ENCODE measurements around the gene PTPN6.

The PTPN6 gene

GRCh38 chr12:6954316-6955107 is 3.4 kb downstream of the PTPN6 start:
- H3K4me3 ChIP-seq (ENCODE audit: low read depth, low read length), result no peak overlapping the region

- no peak overlapping the region for H3K4me3 ChIP-seq (ENCODE audit: low read depth, low read length)
Measured at GRCh38 chr12:6955108-6956020, 4.2 kb downstream of the PTPN6 start.

GRCh38 chr12:6956021-6956727 is 5.0 kb downstream of the PTPN6 start:
- H3K4me3 ChIP-seq (ENCODE audit: low read depth, low read length), result no peak overlapping the region

- H3K4me3 ChIP-seq (ENCODE audit: low read depth, low read length), result no peak overlapping the region
Measured at GRCh38 chr12:6957151-6957701, 6.1 kb downstream of the PTPN6 start.

- no peak overlapping the region for H3K4me3 ChIP-seq (ENCODE audit: low read depth, low read length)
Measured at GRCh38 chr12:6957741-6958608, 6.8 kb downstream of the PTPN6 start.

GRCh38 chr12:6958609-6959057 is 7.5 kb downstream of the PTPN6 start:
- H3K4me3 ChIP-seq (ENCODE audit: low read depth, low read length), result no peak overlapping the region

- H3K4me3 ChIP-seq (ENCODE audit: low read depth, low read length), result no peak overlapping the region
Measured at GRCh38 chr12:6959058-6959804, 8.1 kb downstream of the PTPN6 start.

GRCh38 chr12:6959805-6960592 is 8.8 kb downstream of the PTPN6 start:
- no peak overlapping the region for H3K4me3 ChIP-seq (ENCODE audit: low read depth, low read length)

- H3K4me3 ChIP-seq (ENCODE audit: low read depth, low read length), result no peak overlapping the region
Measured at GRCh38 chr12:6960593-6961277, 9.6 kb downstream of the PTPN6 start.

GRCh38 chr12:6961278-6961694 is 10.1 kb downstream of the PTPN6 start:
- H3K4me3 ChIP-seq (ENCODE audit: low read depth, low read length), result peak overlapping the region; percentile 89

- peak overlapping the region; percentile 89 for H3K4me3 ChIP-seq (ENCODE audit: low read depth, low read length)
Measured at GRCh38 chr12:6961695-6962284, 10.6 kb downstream of the PTPN6 start.

GRCh38 chr12:6962285-6963015 is 11.3 kb downstream of the PTPN6 start:
- peak overlapping the region; percentile 89 for H3K4me3 ChIP-seq (ENCODE audit: low read depth, low read length)

- H3K4me3 ChIP-seq (ENCODE audit: low read depth, low read length), result peak overlapping the region; percentile 89
Measured at GRCh38 chr12:6963016-6963731, 12.0 kb downstream of the PTPN6 start.

GRCh38 chr12:6963791-6964413 is 12.7 kb downstream of the PTPN6 start:
- H3K4me3 ChIP-seq (ENCODE audit: low read depth, low read length), result peak overlapping the region; percentile 89

GRCh38 chr12:6964605-6965025 is 13.5 kb downstream of the PTPN6 start:
- no peak overlapping the region for H3K4me3 ChIP-seq (ENCODE audit: low read depth, low read length)

Data from iPS-11a (cell line).